ENCODE measurements around the gene JADE1. TPM values are rescaled to one million over a fixed set of nuclear protein-coding genes. Genes with fewer than 3 reads are reported as not detected.

The JADE1 gene
- polyA plus RNA-seq, 4 donors: 6.2 to 27.3 (median 12.7) TPM

- Histone ChIP-seq H3K36me3 (ENCODE audit: control insufficient read depth in 3 of 3, insufficient read depth in 2 of 3, low read depth in 1 of 3, low read length in 3 of 3) (no peaks in the 10 kb centered on the region), H3K9me3 (ENCODE audit: control insufficient read depth in 2 of 2, insufficient read depth in 1 of 2, low read depth in 1 of 2, low read length in 1 of 2) (no peaks in the 10 kb centered on the region), H3K27ac (ENCODE audit: low read depth in 1 of 3, low read length in 2 of 3) (no peak overlapping the region), H3K27me3 (ENCODE audit: control insufficient read depth in 3 of 3, insufficient read depth in 3 of 3, low read length in 3 of 3) (no peaks in the 10 kb centered on the region), H3K4me3 (ENCODE audit: low read depth in 1 of 3, low read length in 3 of 3) (no peak overlapping the region), H3K4me1 (ENCODE audit: control insufficient read depth in 3 of 3, insufficient read depth in 2 of 3, low read depth in 1 of 3, low read length in 2 of 3) (no peaks in the 10 kb centered on the region)
- DNase-seq (peak in 1 of 2 donors; percentile 44), FAIRE-seq (no peak)
- WGBS, 3 donors: 84 to 89% (median 86%) methylated on average over 4 of the region's 4 CpGs
Observed at GRCh38 chr4:128880662-128881061, 71.2 kb downstream of the JADE1 start.

- Histone ChIP-seq H3K27ac (ENCODE audit: low read depth in 1 of 3, low read length in 2 of 3) (no peak overlapping the region), H3K4me3 (ENCODE audit: low read depth in 1 of 3, low read length in 3 of 3) (no peak overlapping the region), H3K4me1 (ENCODE audit: control insufficient read depth in 3 of 3, insufficient read depth in 2 of 3, low read depth in 1 of 3, low read length in 2 of 3) (no peaks in the 10 kb centered on the region), H3K27me3 (ENCODE audit: control insufficient read depth in 3 of 3, insufficient read depth in 3 of 3, low read length in 3 of 3) (no peaks in the 10 kb centered on the region), H3K36me3 (ENCODE audit: control insufficient read depth in 3 of 3, insufficient read depth in 2 of 3, low read depth in 1 of 3, low read length in 3 of 3) (no peaks in the 10 kb centered on the region), H3K9me3 (ENCODE audit: control insufficient read depth in 2 of 2, insufficient read depth in 1 of 2, low read depth in 1 of 2, low read length in 1 of 2) (no peaks in the 10 kb centered on the region)
- 88 to 95% (median 92%) methylated on average over 3 of the region's 3 CpGs for WGBS, 3 donors
- DNase-seq: no peak
- no peak for FAIRE-seq
Observed at GRCh38 chr4:128904821-128905220, 95.3 kb downstream of the JADE1 start.

GRCh38 chr4:128906581-128906980 is 97.1 kb downstream of the JADE1 start:
- no peaks in the 10 kb centered on the region for H3K36me3 ChIP-seq (ENCODE audit: control insufficient read depth in 3 of 3, insufficient read depth in 2 of 3, low read depth in 1 of 3, low read length in 3 of 3)
- H3K9me3 ChIP-seq (ENCODE audit: control insufficient read depth in 2 of 2, insufficient read depth in 1 of 2, low read depth in 1 of 2, low read length in 1 of 2): no peaks in the 10 kb centered on the region
- no peaks in the 10 kb centered on the region for H3K4me1 ChIP-seq (ENCODE audit: control insufficient read depth in 3 of 3, insufficient read depth in 2 of 3, low read depth in 1 of 3, low read length in 2 of 3)
- no peak for FAIRE-seq
- no peaks in the 10 kb centered on the region for H3K27me3 ChIP-seq (ENCODE audit: control insufficient read depth in 3 of 3, insufficient read depth in 3 of 3, low read length in 3 of 3)
- 79 to 100% (median 94%) methylated on average over 1 of the region's 1 CpG for WGBS, 3 donors
- no peak overlapping the region for H3K4me3 ChIP-seq (ENCODE audit: low read depth in 1 of 3, low read length in 3 of 3)
- H3K27ac ChIP-seq (ENCODE audit: low read depth in 1 of 3, low read length in 2 of 3): no peak overlapping the region
- no peak for DNase-seq

- no peaks in the 10 kb centered on the region for H3K9me3 ChIP-seq (ENCODE audit: control insufficient read depth in 2 of 2, insufficient read depth in 1 of 2, low read depth in 1 of 2, low read length in 1 of 2)
- DNase-seq: no peak
- H3K4me3 ChIP-seq (ENCODE audit: low read depth in 1 of 3, low read length in 3 of 3): no peak overlapping the region
- no peaks in the 10 kb centered on the region for H3K36me3 ChIP-seq (ENCODE audit: control insufficient read depth in 3 of 3, insufficient read depth in 2 of 3, low read depth in 1 of 3, low read length in 3 of 3)
- no peaks in the 10 kb centered on the region for H3K4me1 ChIP-seq (ENCODE audit: control insufficient read depth in 3 of 3, insufficient read depth in 2 of 3, low read depth in 1 of 3, low read length in 2 of 3)
- no peak overlapping the region for H3K27ac ChIP-seq (ENCODE audit: low read depth in 1 of 3, low read length in 2 of 3)
- H3K27me3 ChIP-seq (ENCODE audit: control insufficient read depth in 3 of 3, insufficient read depth in 3 of 3, low read length in 3 of 3): no peaks in the 10 kb centered on the region
- no peak for FAIRE-seq
- WGBS, 3 donors: 92 to 97% (median 97%) methylated on average over 2 of the region's 2 CpGs
Observed at GRCh38 chr4:128907981-128908380, 98.5 kb downstream of the JADE1 start.

- H3K4me1 ChIP-seq (ENCODE audit: control insufficient read depth in 3 of 3, insufficient read depth in 2 of 3, low read depth in 1 of 3, low read length in 2 of 3): no peaks in the 10 kb centered on the region
- H3K4me3 ChIP-seq (ENCODE audit: low read depth in 1 of 3, low read length in 3 of 3): no peak overlapping the region
- no peaks in the 10 kb centered on the region for H3K36me3 ChIP-seq (ENCODE audit: control insufficient read depth in 3 of 3, insufficient read depth in 2 of 3, low read depth in 1 of 3, low read length in 3 of 3)
- 82 to 91% (median 83%) methylated on average over 5 of the region's 5 CpGs for WGBS, 3 donors
- no peak overlapping the region for H3K27ac ChIP-seq (ENCODE audit: low read depth in 1 of 3, low read length in 2 of 3)
- H3K9me3 ChIP-seq (ENCODE audit: control insufficient read depth in 2 of 2, insufficient read depth in 1 of 2, low read depth in 1 of 2, low read length in 1 of 2): no peaks in the 10 kb centered on the region
- no peak for FAIRE-seq
- DNase-seq: no peak
- no peaks in the 10 kb centered on the region for H3K27me3 ChIP-seq (ENCODE audit: control insufficient read depth in 3 of 3, insufficient read depth in 3 of 3, low read length in 3 of 3)
Observed at GRCh38 chr4:128908735-128909134, 99.2 kb downstream of the JADE1 start.

GRCh38 chr4:128913228-128913627 is 103.7 kb downstream of the JADE1 start:
- no peak for FAIRE-seq
- no peaks in the 10 kb centered on the region for H3K36me3 ChIP-seq (ENCODE audit: control insufficient read depth in 3 of 3, insufficient read depth in 2 of 3, low read depth in 1 of 3, low read length in 3 of 3)
- no peak overlapping the region for H3K27ac ChIP-seq (ENCODE audit: low read depth in 1 of 3, low read length in 2 of 3)
- no peaks in the 10 kb centered on the region for H3K27me3 ChIP-seq (ENCODE audit: control insufficient read depth in 3 of 3, insufficient read depth in 3 of 3, low read length in 3 of 3)
- WGBS, 3 donors: 38 to 96% (median 71%) methylated on average over 1 of the region's 1 CpG
- H3K4me1 ChIP-seq (ENCODE audit: control insufficient read depth in 3 of 3, insufficient read depth in 2 of 3, low read depth in 1 of 3, low read length in 2 of 3): no peaks in the 10 kb centered on the region
- H3K9me3 ChIP-seq (ENCODE audit: control insufficient read depth in 2 of 2, insufficient read depth in 1 of 2, low read depth in 1 of 2, low read length in 1 of 2): no peaks in the 10 kb centered on the region
- no peak for DNase-seq
- no peak overlapping the region for H3K4me3 ChIP-seq (ENCODE audit: low read depth in 1 of 3, low read length in 3 of 3)

GRCh38 chr4:128915544-128915943 is 106.0 kb downstream of the JADE1 start:
- Histone ChIP-seq H3K4me1 (ENCODE audit: control insufficient read depth in 3 of 3, insufficient read depth in 2 of 3, low read depth in 1 of 3, low read length in 2 of 3) (no peaks in the 10 kb centered on the region), H3K9me3 (ENCODE audit: control insufficient read depth in 2 of 2, insufficient read depth in 1 of 2, low read depth in 1 of 2, low read length in 1 of 2) (no peaks in the 10 kb centered on the region), H3K36me3 (ENCODE audit: control insufficient read depth in 3 of 3, insufficient read depth in 2 of 3, low read depth in 1 of 3, low read length in 3 of 3) (no peaks in the 10 kb centered on the region), H3K4me3 (ENCODE audit: low read depth in 1 of 3, low read length in 3 of 3) (no peak overlapping the region), H3K27me3 (ENCODE audit: control insufficient read depth in 3 of 3, insufficient read depth in 3 of 3, low read length in 3 of 3) (no peaks in the 10 kb centered on the region), H3K27ac (ENCODE audit: low read depth in 1 of 3, low read length in 2 of 3) (no peak overlapping the region)
- DNase-seq (no peak), FAIRE-seq (no peak)

GRCh38 chr4:128916832-128917231 is 107.3 kb downstream of the JADE1 start:
- 73 to 92% (median 76%) methylated on average over 6 of the region's 6 CpGs for WGBS, 3 donors
- Histone ChIP-seq H3K4me1 (ENCODE audit: control insufficient read depth in 3 of 3, insufficient read depth in 2 of 3, low read depth in 1 of 3, low read length in 2 of 3) (no peaks in the 10 kb centered on the region), H3K27ac (ENCODE audit: low read depth in 1 of 3, low read length in 2 of 3) (peak overlapping the region in 1 of 3 donors; percentile 40), H3K36me3 (ENCODE audit: control insufficient read depth in 3 of 3, insufficient read depth in 2 of 3, low read depth in 1 of 3, low read length in 3 of 3) (no peaks in the 10 kb centered on the region), H3K4me3 (ENCODE audit: low read depth in 1 of 3, low read length in 3 of 3) (no peak overlapping the region), H3K27me3 (ENCODE audit: control insufficient read depth in 3 of 3, insufficient read depth in 3 of 3, low read length in 3 of 3) (no peaks in the 10 kb centered on the region), H3K9me3 (ENCODE audit: control insufficient read depth in 2 of 2, insufficient read depth in 1 of 2, low read depth in 1 of 2, low read length in 1 of 2) (no peaks in the 10 kb centered on the region)
- DNase-seq (peak in 1 of 2 donors; percentile 3), FAIRE-seq (no peak)

GRCh38 chr4:128917781-128918180 is 108.3 kb downstream of the JADE1 start:
- Histone ChIP-seq H3K36me3 (ENCODE audit: control insufficient read depth in 3 of 3, insufficient read depth in 2 of 3, low read depth in 1 of 3, low read length in 3 of 3) (no peaks in the 10 kb centered on the region), H3K27me3 (ENCODE audit: control insufficient read depth in 3 of 3, insufficient read depth in 3 of 3, low read length in 3 of 3) (no peaks in the 10 kb centered on the region), H3K27ac (ENCODE audit: low read depth in 1 of 3, low read length in 2 of 3) (no peak overlapping the region), H3K4me3 (ENCODE audit: low read depth in 1 of 3, low read length in 3 of 3) (no peak overlapping the region), H3K9me3 (ENCODE audit: control insufficient read depth in 2 of 2, insufficient read depth in 1 of 2, low read depth in 1 of 2, low read length in 1 of 2) (no peaks in the 10 kb centered on the region), H3K4me1 (ENCODE audit: control insufficient read depth in 3 of 3, insufficient read depth in 2 of 3, low read depth in 1 of 3, low read length in 2 of 3) (no peaks in the 10 kb centered on the region)
- 56 to 78% (median 60%) methylated on average over 2 of the region's 2 CpGs for WGBS, 3 donors
- DNase-seq: no peak
- no peak for FAIRE-seq

Data from small intestine (tissue), 7 donors.